ENCODE measurements around the gene ITPKB. TPM values are rescaled to one million over a fixed set of nuclear protein-coding genes. Genes with fewer than 3 reads are reported as not detected.

The ITPKB gene
- total RNA-seq, 1 donor, result 4.7 TPM

DNA sequence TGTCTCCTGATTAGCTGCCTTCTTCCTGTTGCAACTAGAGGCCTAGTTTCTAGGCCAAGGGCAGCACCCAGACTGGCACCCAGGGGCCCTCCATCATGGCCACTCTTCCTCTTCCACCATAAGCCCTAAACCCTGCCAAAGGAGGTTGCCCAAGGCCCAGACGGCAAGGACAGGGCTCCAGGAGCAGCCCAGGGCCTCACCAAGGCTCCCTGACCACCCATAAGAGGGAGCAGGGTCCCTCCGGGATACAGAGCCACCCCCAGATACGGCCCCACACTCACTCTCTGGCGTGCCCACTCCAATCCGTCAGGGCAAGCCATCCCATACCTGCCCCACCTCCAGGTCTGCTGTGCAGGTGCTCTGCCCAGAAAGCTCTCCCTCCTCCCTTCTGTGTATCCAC lies 79.9 kb downstream of the ITPKB start:
- no peak for DNase-seq (ENCODE audit: low read depth)
- TF ChIP-seq CTCF (IDR thresholded peaks at IDR 0.05; ENCODE audit: insufficient read depth, low read depth, low read length), result no peak
- no peak overlapping the region for H3K4me3 ChIP-seq (ENCODE audit: low read depth, low read length)

DNA sequence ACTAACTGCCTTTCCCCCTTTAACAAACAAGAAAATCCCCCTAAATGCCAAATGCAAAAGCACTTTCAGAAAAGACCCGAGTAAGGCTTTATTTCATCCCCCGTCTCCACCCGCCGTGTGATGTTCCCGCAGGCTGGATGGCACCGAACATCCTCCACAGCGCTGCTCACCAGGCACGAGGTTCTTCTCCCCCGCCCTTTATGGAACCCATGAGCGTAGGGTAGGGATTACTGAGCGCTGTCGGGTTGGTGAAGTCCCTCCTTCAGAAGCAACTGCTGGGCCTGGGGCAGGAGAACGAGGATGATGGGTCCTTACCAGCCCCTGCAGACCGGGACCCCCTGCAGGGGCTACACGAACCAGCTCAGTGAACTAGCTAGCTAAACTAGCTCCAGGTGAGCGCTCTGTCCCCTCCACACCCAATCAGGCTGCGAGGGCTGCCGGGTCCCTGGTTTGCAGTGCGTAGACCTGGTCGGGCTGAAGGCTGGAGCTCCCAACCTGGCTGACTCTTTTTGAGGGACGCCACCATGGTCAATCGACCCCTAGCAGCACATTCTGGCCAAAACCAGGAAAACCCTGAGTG lies 80.4 kb downstream of the ITPKB start:
- TF ChIP-seq CTCF (IDR thresholded peaks at IDR 0.05; ENCODE audit: insufficient read depth, low read depth, low read length), result no peak
- no peak for DNase-seq (ENCODE audit: low read depth)
- no peak overlapping the region for H3K4me3 ChIP-seq (ENCODE audit: low read depth, low read length)

DNA sequence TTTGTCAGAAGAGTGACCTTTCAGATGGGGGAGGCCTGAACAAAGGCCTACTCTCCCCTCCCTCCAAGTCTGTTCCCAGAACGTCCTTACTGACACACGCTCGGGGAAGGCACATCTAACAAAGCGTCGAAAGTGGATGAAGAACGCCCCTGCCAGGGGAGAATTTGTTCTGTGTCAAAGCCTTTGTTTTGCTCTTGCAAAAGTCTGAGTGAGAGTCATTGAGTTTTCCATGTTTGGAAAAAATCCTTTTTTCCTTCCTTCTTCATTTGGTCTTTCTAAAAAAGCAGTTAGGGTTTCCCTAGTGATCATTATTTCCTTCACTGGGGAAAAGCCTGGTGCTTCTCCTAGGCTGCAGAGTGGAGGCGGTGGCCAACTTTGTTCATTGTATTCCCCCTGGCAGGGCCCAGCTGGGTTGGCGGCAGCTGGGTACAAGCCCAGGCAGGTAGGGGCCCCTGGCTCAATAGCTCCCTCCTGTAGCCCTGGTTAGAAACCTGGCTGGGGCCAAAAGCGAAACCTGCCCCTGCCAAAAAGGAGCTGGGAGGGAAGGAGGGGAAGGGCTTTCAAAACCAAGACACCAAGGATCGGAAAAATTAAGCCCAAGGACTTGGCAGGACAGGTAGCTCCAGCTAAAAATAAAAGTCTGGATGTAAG lies 81.1 kb downstream of the ITPKB start:
- DNase-seq (ENCODE audit: low read depth), result no peak
- no peak for TF ChIP-seq CTCF (IDR thresholded peaks at IDR 0.05; ENCODE audit: insufficient read depth, low read depth, low read length)
- H3K4me3 ChIP-seq (ENCODE audit: low read depth, low read length), result no peak overlapping the region

GRCh38 chr1:226656601-226657277 lies 82.3 kb downstream of the ITPKB start:
- H3K4me3 ChIP-seq (ENCODE audit: low read depth, low read length), result no peak overlapping the region
- TF ChIP-seq CTCF (IDR thresholded peaks at IDR 0.05; ENCODE audit: insufficient read depth, low read depth, low read length), result no peak
- peak; percentile 39 for DNase-seq (ENCODE audit: low read depth)

GRCh38 chr1:226656201-226656600 lies 82.9 kb downstream of the ITPKB start:
- no peak for DNase-seq (ENCODE audit: low read depth)
- no peak for TF ChIP-seq CTCF (IDR thresholded peaks at IDR 0.05; ENCODE audit: insufficient read depth, low read depth, low read length)

GRCh38 chr1:226655251-226656163 lies 83.6 kb downstream of the ITPKB start:
- TF ChIP-seq CTCF (IDR thresholded peaks at IDR 0.05; ENCODE audit: insufficient read depth, low read depth, low read length), result no peak
- no peak for DNase-seq (ENCODE audit: low read depth)
- no peak overlapping the region for H3K4me3 ChIP-seq (ENCODE audit: low read depth, low read length)

More at GRCh38 chr1:226656201-226656600, 82.9 kb downstream of the ITPKB start:
- H3K4me3 ChIP-seq (ENCODE audit: low read depth, low read length), result no peak overlapping the region

All from fibroblast of villous mesenchyme (primary cell).